Cardiac fibroblast (primary cell): ENCODE data around the gene SCARB1.
A peak's percentile ranks its signal among the peaks of the same experiment; 100 is the strongest.

ENCODE experiments used
- DNase-seq, 2 donors: peaks; one replicate each; pipeline versions ENCODE4 v3.0.0 to v3.0.0-alpha.2; 2010; ENCODE audit warnings: low read depth in 2 of 2
- H3K4me3 ChIP-seq, 2 donors: replicated peaks in 1 of 2; 1 replicate in 1 of 2; 2 replicates in 1 of 2; pipeline ENCODE4 v1.5.1; 2011; ENCODE audit warnings: low read depth in 2 of 2, low read length in 2 of 2, mild to moderate bottlenecking in 2 of 2, moderate library complexity in 1 of 2
- TF ChIP-seq, protein P1 (sequence below): IDR thresholded peaks from one replicate; pipeline ENCODE4 v1.5.1; 2011; ENCODE audit warnings: low read depth, mild to moderate bottlenecking, low read length, inconsistent platforms

SCARB1 gene

DNA sequence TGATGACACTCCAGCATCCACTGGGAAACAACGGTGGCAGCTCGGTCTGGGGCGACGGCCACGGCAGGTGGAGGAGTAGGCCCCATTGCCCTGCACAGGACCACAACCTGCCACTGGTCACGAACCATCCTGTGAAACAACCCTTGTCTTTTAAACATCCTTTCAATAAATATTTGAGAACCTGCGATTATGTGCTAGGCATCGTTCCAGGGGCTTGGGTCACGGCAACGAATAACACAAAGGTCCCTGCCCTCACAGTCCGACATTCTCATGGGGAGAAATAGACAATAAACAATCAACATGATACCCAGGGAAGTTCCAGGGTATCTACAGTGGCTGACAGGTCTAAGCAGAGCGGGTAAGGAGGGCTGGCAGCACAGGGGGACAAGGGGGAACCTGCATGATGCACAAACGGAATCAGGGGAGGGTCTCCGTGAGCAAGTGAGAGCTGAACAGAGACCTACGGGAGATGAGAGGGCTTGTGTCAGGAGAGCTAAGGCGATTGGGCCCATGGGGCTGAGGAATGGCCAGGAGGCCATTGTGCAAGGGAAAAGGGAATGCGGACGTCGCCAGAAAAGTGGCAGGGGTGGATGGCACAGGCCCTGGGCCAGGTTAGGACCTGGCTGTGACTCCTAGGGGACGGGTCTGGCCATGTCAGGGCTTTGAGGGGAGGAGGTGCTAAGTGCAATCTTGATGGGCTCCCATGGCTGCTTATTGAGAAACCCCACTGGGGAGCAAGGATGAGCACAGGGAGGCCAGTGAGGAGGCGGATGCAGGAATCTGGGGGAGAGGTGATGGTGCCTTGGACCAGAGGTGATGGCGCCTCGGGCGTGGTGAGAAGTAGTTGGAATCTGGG is 9.7 kb downstream of the SCARB1 start:
- TF ChIP-seq, protein P1, sequence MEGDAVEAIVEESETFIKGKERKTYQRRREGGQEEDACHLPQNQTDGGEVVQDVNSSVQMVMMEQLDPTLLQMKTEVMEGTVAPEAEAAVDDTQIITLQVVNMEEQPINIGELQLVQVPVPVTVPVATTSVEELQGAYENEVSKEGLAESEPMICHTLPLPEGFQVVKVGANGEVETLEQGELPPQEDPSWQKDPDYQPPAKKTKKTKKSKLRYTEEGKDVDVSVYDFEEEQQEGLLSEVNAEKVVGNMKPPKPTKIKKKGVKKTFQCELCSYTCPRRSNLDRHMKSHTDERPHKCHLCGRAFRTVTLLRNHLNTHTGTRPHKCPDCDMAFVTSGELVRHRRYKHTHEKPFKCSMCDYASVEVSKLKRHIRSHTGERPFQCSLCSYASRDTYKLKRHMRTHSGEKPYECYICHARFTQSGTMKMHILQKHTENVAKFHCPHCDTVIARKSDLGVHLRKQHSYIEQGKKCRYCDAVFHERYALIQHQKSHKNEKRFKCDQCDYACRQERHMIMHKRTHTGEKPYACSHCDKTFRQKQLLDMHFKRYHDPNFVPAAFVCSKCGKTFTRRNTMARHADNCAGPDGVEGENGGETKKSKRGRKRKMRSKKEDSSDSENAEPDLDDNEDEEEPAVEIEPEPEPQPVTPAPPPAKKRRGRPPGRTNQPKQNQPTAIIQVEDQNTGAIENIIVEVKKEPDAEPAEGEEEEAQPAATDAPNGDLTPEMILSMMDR = no peak
- DNase-seq = no peak
- H3K4me3 ChIP-seq = no peak overlapping the region

- TF ChIP-seq, protein P1 = no peak
- no peak for DNase-seq
- H3K4me3 ChIP-seq = no peak overlapping the region
Measured at GRCh38 chr12:124852911-124853427, 10.7 kb downstream of the SCARB1 start.

- DNase-seq = peak; percentile 40 to 45
- no peak overlapping the region for H3K4me3 ChIP-seq
- TF ChIP-seq, protein P1 = no peak
Measured at GRCh38 chr12:124852329-124852831, 11.3 kb downstream of the SCARB1 start.

- no peak for DNase-seq
- no peak overlapping the region for H3K4me3 ChIP-seq
- TF ChIP-seq, protein P1 = no peak
Measured at GRCh38 chr12:124851342-124851741, 12.3 kb downstream of the SCARB1 start.

GRCh38 chr12:124849382-124849781 is 14.3 kb downstream of the SCARB1 start:
- TF ChIP-seq, protein P1 = no peak
- no peak overlapping the region for H3K4me3 ChIP-seq
- no peak for DNase-seq

DNA sequence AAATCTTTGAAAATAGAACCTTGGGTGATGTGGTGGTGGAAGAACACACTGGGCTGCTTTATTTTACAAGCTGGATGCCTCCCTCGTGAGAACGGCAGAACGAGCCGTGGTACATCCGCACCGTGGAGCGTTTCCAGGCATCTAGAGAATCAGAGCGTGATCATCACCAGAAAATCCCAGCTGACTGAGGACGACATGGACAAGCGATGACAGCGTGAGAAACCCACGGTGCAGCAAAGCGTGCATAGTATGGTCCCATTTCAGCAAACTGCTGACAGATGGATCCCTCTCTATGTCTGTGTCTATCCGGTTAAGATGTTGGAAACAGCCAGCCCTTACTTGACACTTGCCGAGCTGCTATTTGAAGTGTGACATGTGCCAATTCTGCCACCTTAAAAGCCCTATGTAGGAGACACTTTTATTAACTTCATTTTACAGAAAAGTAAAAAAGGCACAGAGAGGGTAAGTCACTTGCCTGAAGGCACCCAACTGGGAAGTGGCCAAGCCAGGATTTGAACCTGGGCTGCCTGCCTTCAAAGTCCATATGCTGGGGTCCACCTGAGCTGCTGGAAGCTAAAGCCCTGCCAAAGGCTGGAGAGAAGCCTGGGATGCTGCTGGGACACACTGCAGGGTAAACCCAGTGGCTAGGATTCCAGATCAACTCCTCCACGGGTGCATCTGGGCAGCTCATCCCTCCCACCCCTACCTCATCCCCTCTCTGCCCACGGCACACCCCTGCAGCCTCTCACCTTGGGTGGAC is 14.9 kb downstream of the SCARB1 start:
- H3K4me3 ChIP-seq = no peak overlapping the region
- no peak for DNase-seq
- TF ChIP-seq, protein P1 = no peak
